H1 (cell line): ENCODE results near the gene ABCF2. TPM values are rescaled to one million over a fixed set of nuclear protein-coding genes. Genes with fewer than 3 reads are reported as not detected.

ENCODE experiments used
- CTCF ChIA-PET: fragments of 300-600 bp; sonication (Branson Sonifier 250); formaldehyde crosslinking; loops from one replicate; lab custom pipeline; 2021; ENCODE audit not compliant: partially characterized antibody; lab: Charles Lee
- POLR2A ChIA-PET: fragments of 300-600 bp; sonication (Branson Sonifier 250); formaldehyde crosslinking; loops from one replicate; lab custom pipeline; 2021; ENCODE audit warnings: inconsistent platforms; ENCODE audit not compliant: partially characterized antibody; lab: Charles Lee
- DNase-seq, 2 experiments: peaks; one replicate each; pipeline versions ENCODE4 v3.0.0 to v3.0.0-alpha.2; 2010 to 2022; ENCODE audit warnings: low spot score in 2 of 2, low read depth in 1 of 2, mixed read lengths in 1 of 2
- FAIRE-seq: peaks from 2 replicates; lab custom pipeline; 2011; peaks lifted over from hg19 to GRCh38; lab: Jason Lieb, UNC
- H2AFZ ChIP-seq: 2 replicates; pipeline ENCODE4 v1.8.1; 2012; ENCODE audit warnings: low read length, inconsistent platforms
- H2AK5ac ChIP-seq: 2 replicates; pipeline ENCODE4 v1.6.1; 2013; ENCODE audit warnings: low read depth, low read length
- H2BK120ac ChIP-seq: replicated peaks from 2 replicates; pipeline ENCODE3; 2013; ENCODE audit warnings: low read depth, low read length, inconsistent platforms
- H2BK12ac ChIP-seq: 2 replicates; pipeline ENCODE4 v1.6.1; 2013; ENCODE audit warnings: low read depth, low read length
- H2BK15ac ChIP-seq: 2 replicates; pipeline ENCODE4 v1.6.1; 2013; ENCODE audit warnings: low read length
- H2BK20ac ChIP-seq: 2 replicates; pipeline ENCODE4 v1.6.1; 2013; ENCODE audit warnings: low read length
- H2BK5ac ChIP-seq: 2 replicates; pipeline ENCODE4 v1.6.1; 2013; ENCODE audit warnings: low read depth, low read length
- H3K14ac ChIP-seq: 2 replicates; pipeline ENCODE4 v1.6.1; 2013; ENCODE audit warnings: inconsistent platforms; ENCODE audit not compliant: insufficient read length
- H3K18ac ChIP-seq: 2 replicates; pipeline ENCODE4 v1.6.1; 2013; ENCODE audit warnings: low read length; ENCODE audit errors: extremely low read depth
- H3K23ac ChIP-seq: 2 replicates; pipeline ENCODE4 v1.6.1; 2013; ENCODE audit warnings: inconsistent platforms; ENCODE audit not compliant: insufficient read length
- H3K23me2 ChIP-seq: 2 replicates; pipeline ENCODE4 v1.6.1; 2013; ENCODE audit warnings: low read depth, low read length
- H3K27ac ChIP-seq: 2 replicates; pipeline ENCODE4 v1.6.1; 2011; ENCODE audit warnings: low read depth, low read length, inconsistent platforms
- H3K27me3 ChIP-seq, 4 experiments: replicated peaks in 1 of 4; 1 replicate in 1 of 4; 2 replicates in 3 of 4; pipeline versions ENCODE4 v1.6.1 to v1.8.1; 2011 to 2013; ENCODE audit warnings: low read length in 3 of 4, mild to moderate bottlenecking in 3 of 4, inconsistent platforms in 2 of 4, mixed read lengths in 2 of 4, moderate library complexity in 1 of 4; ENCODE audit not compliant: control insufficient read depth in 3 of 4, insufficient read depth in 3 of 4; ENCODE audit errors: extremely low read depth in 1 of 4
- H3K36me3 ChIP-seq, 4 experiments: 2 replicates each; pipeline versions ENCODE4 v1.6.1 to v1.8.1; 2011 to 2013; ENCODE audit warnings: mild to moderate bottlenecking in 4 of 4, low read length in 3 of 4, moderate library complexity in 2 of 4, control low read depth in 1 of 4, inconsistent platforms in 1 of 4; ENCODE audit not compliant: insufficient read depth in 4 of 4, control insufficient read depth in 2 of 4
- H3K4ac ChIP-seq: replicated peaks from 2 replicates; pipeline ENCODE3; 2013; ENCODE audit warnings: low read length, low read depth, mixed read lengths, inconsistent platforms; ENCODE audit not compliant: insufficient read length
- H3K4me1 ChIP-seq, 4 experiments: replicated peaks in 1 of 4; 1 replicate in 1 of 4; 2 replicates in 3 of 4; pipeline versions ENCODE4 v1.6.1 to v1.8.1; 2011 to 2013; ENCODE audit warnings: low read length in 3 of 4, inconsistent platforms in 2 of 4, mixed read lengths in 1 of 4; ENCODE audit not compliant: insufficient read depth in 4 of 4, control insufficient read depth in 3 of 4
- H3K4me2 ChIP-seq, 2 experiments: 2 replicates each; pipeline versions ENCODE4 v1.6.1 to v1.8.1; 2011 to 2013; ENCODE audit warnings: low read depth in 2 of 2, low read length in 2 of 2, control low read depth in 1 of 2, inconsistent platforms in 1 of 2, mild to moderate bottlenecking in 1 of 2; ENCODE audit not compliant: insufficient read depth in 1 of 2
- H3K4me3 ChIP-seq, 4 experiments: fragments of 200-600, 300-600 bp in 1 of 4; sonication (generic), shearing (Covaris generic), sonication (Bioruptor Twin) in 1 of 4; 2 replicates each; pipeline versions ENCODE4 v1.5.1 to v1.8.1; 2011 to 2016; ENCODE audit warnings: low read length in 4 of 4, low read depth in 3 of 4, control low read depth in 2 of 4, inconsistent platforms in 2 of 4, mild to moderate bottlenecking in 2 of 4, mixed read lengths in 1 of 4, moderate library complexity in 1 of 4; ENCODE audit not compliant: insufficient read depth in 2 of 4; ENCODE audit errors: extremely low read depth in 1 of 4
- H3K56ac ChIP-seq: replicated peaks from 2 replicates; pipeline ENCODE3; 2013; ENCODE audit warnings: low read depth, mild to moderate bottlenecking, mixed read lengths, low read length, inconsistent platforms; ENCODE audit not compliant: insufficient read length
- H3K79me1 ChIP-seq: 2 replicates; pipeline ENCODE4 v1.6.1; 2013; ENCODE audit warnings: low read depth, low read length, control low read depth
- H3K79me2 ChIP-seq, 2 experiments: 2 replicates each; pipeline versions ENCODE4 v1.6.1 to v1.8.1; 2012 to 2013; ENCODE audit warnings: low read length in 2 of 2, mild to moderate bottlenecking in 2 of 2, inconsistent platforms in 1 of 2; ENCODE audit not compliant: insufficient read depth in 2 of 2, control insufficient read depth in 1 of 2
- H3K9ac ChIP-seq, 4 experiments: replicated peaks in 1 of 4; 1 replicate in 1 of 4; 2 replicates in 3 of 4; pipeline versions ENCODE4 v1.6.1 to v1.8.1; 2011 to 2013; ENCODE audit warnings: low read depth in 3 of 4, low read length in 3 of 4, control low read depth in 2 of 4, mild to moderate bottlenecking in 2 of 4, moderate library complexity in 2 of 4, inconsistent platforms in 1 of 4; ENCODE audit errors: extremely low read depth in 1 of 4
- H3K9me3 ChIP-seq, 2 experiments: 2 replicates each; pipeline versions ENCODE4 v1.6.1 to v1.8.1; 2012 to 2013; ENCODE audit warnings: mild to moderate bottlenecking in 2 of 2, moderate library complexity in 2 of 2, control low read depth in 1 of 2, inconsistent platforms in 1 of 2, low read depth in 1 of 2, low read length in 1 of 2, mixed read lengths in 1 of 2; ENCODE audit not compliant: insufficient read depth in 2 of 2
- H4K20me1 ChIP-seq, 2 experiments: replicated peaks in 1 of 2; 2 replicates each; pipeline versions ENCODE3 to v1.8.1; 2011 to 2013; ENCODE audit warnings: inconsistent platforms in 2 of 2, low read length in 2 of 2, mild to moderate bottlenecking in 1 of 2; ENCODE audit not compliant: insufficient read depth in 2 of 2, control insufficient read depth in 1 of 2
- H4K5ac ChIP-seq: 2 replicates; pipeline ENCODE4 v1.6.1; 2013; ENCODE audit warnings: low read length, low read depth, mixed read lengths, inconsistent platforms; ENCODE audit not compliant: insufficient read length
- H4K8ac ChIP-seq: 2 replicates; pipeline ENCODE4 v1.8.0; 2013; ENCODE audit warnings: mild to moderate bottlenecking, moderate library complexity, low read length, inconsistent platforms; ENCODE audit not compliant: insufficient read depth; ENCODE audit errors: extremely low read depth
- H4K91ac ChIP-seq: replicated peaks from 2 replicates; pipeline ENCODE3; 2013; ENCODE audit warnings: low read length, mixed read lengths, inconsistent platforms; ENCODE audit not compliant: insufficient read length
- CEBPB ChIP-seq: IDR thresholded peaks from 2 replicates; pipeline ENCODE4 v1.6.1; 2012; ENCODE audit warnings: low read depth, low read length
- CHD1 ChIP-seq: IDR thresholded peaks from 2 replicates; pipeline ENCODE4 v1.6.1; 2012; ENCODE audit warnings: low read depth, low read length, improper control_type of control experiment
- GABPA ChIP-seq: IDR thresholded peaks from 2 replicates; pipeline ENCODE4 v1.6.1; 2011; ENCODE audit warnings: mild to moderate bottlenecking, low read length, moderate library complexity, borderline replicate concordance; ENCODE audit not compliant: insufficient read depth
- HDAC6 ChIP-seq: IDR thresholded peaks from one replicate; pipeline ENCODE4 v1.7.1; 2012; ENCODE audit warnings: low read depth, mild to moderate bottlenecking, inconsistent platforms, low read length, moderate library complexity
- KDM1A ChIP-seq: fragments of 200-600, 300-600 bp; sonication (generic); IDR thresholded peaks from 2 replicates; pipeline ENCODE4 v1.7.1; 2016; ENCODE audit warnings: mild to moderate bottlenecking, low read length, borderline replicate concordance
- RAD21 ChIP-seq, 2 experiments: IDR thresholded peaks in 1 of 2; conservative IDR thresholded peaks in 1 of 2; 2 replicates each; pipeline ENCODE4 v1.6.1; 2011; ENCODE audit warnings: low read depth in 2 of 2, low read length in 2 of 2, improper control_type of control experiment in 1 of 2, inconsistent platforms in 1 of 2, mild to moderate bottlenecking in 1 of 2, moderate library complexity in 1 of 2
- RBBP5 ChIP-seq: IDR thresholded peaks from 2 replicates; pipeline ENCODE4 v1.7.1; 2012; ENCODE audit warnings: low read depth, mild to moderate bottlenecking, inconsistent platforms, low read length, moderate library complexity, borderline replicate concordance
- RXRA ChIP-seq: IDR thresholded peaks from 2 replicates; pipeline ENCODE4 v1.6.1; 2011; ENCODE audit warnings: low read depth, mild to moderate bottlenecking, low read length, moderate library complexity; ENCODE audit not compliant: insufficient read depth
- SP1 ChIP-seq: IDR thresholded peaks from 2 replicates; pipeline ENCODE4 v1.6.1; 2011; ENCODE audit warnings: low read depth, low read length
- SP2 ChIP-seq: IDR thresholded peaks from 2 replicates; pipeline ENCODE4 v1.6.1; 2012; ENCODE audit warnings: mild to moderate bottlenecking, low read length, inconsistent platforms
- WGBS, 2 experiments: shearing (Covaris generic) in 1 of 2; methylation state at CpG; one replicate each; pipeline versions ENCODE4 v1.1.6 to v1.1.7; 2013 to 2015; ENCODE audit warnings: low lambda C conversion rate in 2 of 2, mixed read lengths in 2 of 2, inconsistent platforms in 1 of 2, low coverage in 1 of 2, missing lambda C conversion rate in 1 of 2; ENCODE audit not compliant: insufficient replicate concordance in 2 of 2, insufficient coverage in 1 of 2, insufficient read length in 1 of 2; ENCODE audit errors: extremely low coverage in 1 of 2, missing lambda C conversion rate in 1 of 2; 5-methylcytosine and 5-hydroxymethylcytosine counted together
- polyA plus RNA-seq, 7 experiments: library from polyadenylated mRNA; depleted of rRNA in 3 of 7; stranded (reverse) in 5 of 7; unstranded in 2 of 7; fragments of >200 nt in 5 of 7; fragments of 200-250 nt in 2 of 7; gene quantifications; 1 replicate in 5 of 7; 2 replicates in 1 of 7; 4 replicates in 1 of 7; pipeline versions ENCODE4 v1.2.1 to v1.2.3, GENCODE V29; 2011 to 2013; ENCODE audit warnings: missing spikeins in 2 of 7, mixed read lengths in 2 of 7
- total RNA-seq: library from RNA; stranded (reverse); fragmentation: NEBNext Ultra II Directional; extraction: Animal tissue kit (Norgen Biotek cat#: 25700); gene quantifications from 2 replicates; pipeline ENCODE4 v1.2.1, GENCODE V29; 2021

The ABCF2 gene
- total and polyA plus RNA-seq, 2 of the 8 experiments (the other 6 are each of a cell fraction or from before 2014, with no cell fraction given): 28.0 to 55.0 TPM

GRCh38 chr7:151257990-151258389, 31.0 kb upstream of the ABCF2 start:
- Histone ChIP-seq H2BK12ac (0 out of 2 replicates have a peak overlapping the region, but pooled peaks have one; percentile 27), H3K4me2 (no peak overlapping the region), H2BK5ac (no peak overlapping the region), H3K79me2 (no peaks in the 10 kb centered on the region), H4K20me1 (no peaks in the 10 kb centered on the region), H3K36me3 (no peaks in the 10 kb centered on the region), H3K27me3 (peaks cover 0 to 14% (median 8%) of the 10 kb centered on the region in 4 experiments; a peak in 4 of 7 replicates), H2BK15ac (no peak overlapping the region), H3K79me1 (no peaks in the 10 kb centered on the region), H3K18ac (no peak overlapping the region), H2AK5ac (no peak overlapping the region), H3K9ac (no peak overlapping the region), H3K23ac (no peak overlapping the region), H3K56ac (no peak overlapping the region), H2BK120ac (no peak overlapping the region), H3K4ac (no peak overlapping the region), H3K27ac (no peak overlapping the region), H3K4me3 (no peak overlapping the region), H3K9me3 (no peaks in the 10 kb centered on the region), H3K14ac (no peak overlapping the region), H3K23me2 (peaks cover 3% of the 10 kb centered on the region; the same call in 1 of the 2 replicates), H4K91ac (no peak overlapping the region), H3K4me1 (peaks cover 0 to 9% (median 5%) of the 10 kb centered on the region in 4 experiments; a peak in 5 of 7 replicates), H2BK20ac (no peak overlapping the region), H2AFZ (no peak overlapping the region), H4K8ac (no peak overlapping the region), H4K5ac (no peak overlapping the region)
- WGBS, 2 experiments: 83% methylated on average over 5 of the region's 7 CpGs; no CpG with 5 or more reads in 1 of the 2 experiments
- DNase-seq: no peak
- no peak for FAIRE-seq
- TF ChIP-seq CHD1: no peak
- no peak for TF ChIP-seq RXRA
- TF ChIP-seq GABPA: no peak
- TF ChIP-seq RAD21 (IDR thresholded peaks at IDR 0.05 in 1 of 2, conservative IDR thresholded peaks at IDR 0.05 in 1 of 2; ENCODE audit: low read depth in 2 of 2, low read length in 2 of 2): no peak
- no peak for TF ChIP-seq KDM1A
- TF ChIP-seq CEBPB: no peak
- no peak for TF ChIP-seq SP2
- no peak for TF ChIP-seq HDAC6
- no peak for TF ChIP-seq SP1
- TF ChIP-seq RBBP5: no peak
- ChIA-PET CTCF (interaction anchor here (0.6 to 1.3 kb wide), 4 partner anchors 12 to 525 kb away, joined by 3 read pairs; no protein-coding TSS in a partner anchor), POLR2A (no interaction called here)
